ENCODE results near the gene ESR1.
"Not testable (repeated sequence)": the region's sequence is repeated elsewhere in the genome, so short reads cannot be mapped to it uniquely, and the experiment has no call there.

ESR1 gene

GRCh38 chr6:151814614-151815013 lies 7.1 kb downstream of the ESR1 start:
- DNase-seq: no peak

- no peak for DNase-seq
These were observed 15.0 kb downstream of the ESR1 start for GRCh38 chr6:151822252-151823111.

GRCh38 chr6:151826517-151827142 lies 19.1 kb downstream of the ESR1 start:
- no peak for DNase-seq

GRCh38 chr6:151832710-151833109 lies 25.2 kb downstream of the ESR1 start:
- no peak for DNase-seq

- DNase-seq: no peak
These were observed 27.9 kb downstream of the ESR1 start for GRCh38 chr6:151835396-151835795.

- DNase-seq: no peak
These were observed 29.7 kb downstream of the ESR1 start for GRCh38 chr6:151837223-151837622.

GRCh38 chr6:151842816-151843215 lies 35.3 kb downstream of the ESR1 start:
- no peak for DNase-seq

- DNase-seq: peak; percentile 28
These were observed 39.6 kb downstream of the ESR1 start for GRCh38 chr6:151847064-151847463.

GRCh38 chr6:151850479-151851003 lies 43.1 kb downstream of the ESR1 start:
- no peak for DNase-seq

GRCh38 chr6:151858294-151858693 lies 50.8 kb downstream of the ESR1 start:
- DNase-seq: no peak

- DNase-seq: no peak
These were observed 55.0 kb downstream of the ESR1 start for GRCh38 chr6:151862461-151862860.

- DNase-seq: not testable (repeated sequence)
These were observed 59.9 kb downstream of the ESR1 start for GRCh38 chr6:151867361-151867869.

- DNase-seq: no peak
These were observed 61.9 kb downstream of the ESR1 start for GRCh38 chr6:151869345-151869744.

- DNase-seq: no peak
These were observed 62.3 kb downstream of the ESR1 start for GRCh38 chr6:151869787-151870186.

- DNase-seq: no peak
These were observed 62.9 kb downstream of the ESR1 start for GRCh38 chr6:151870375-151870774.

- no peak for DNase-seq
These were observed 68.0 kb downstream of the ESR1 start for GRCh38 chr6:151875524-151875923.

GRCh38 chr6:151876122-151876521 lies 68.6 kb downstream of the ESR1 start:
- no peak for DNase-seq

- no peak for DNase-seq
These were observed 70.0 kb downstream of the ESR1 start for GRCh38 chr6:151877458-151877857.

GRCh38 chr6:151881231-151881630 lies 73.7 kb downstream of the ESR1 start:
- no peak for DNase-seq

GRCh38 chr6:151882206-151882605 lies 74.7 kb downstream of the ESR1 start:
- DNase-seq: no peak

GRCh38 chr6:151885234-151885633 lies 77.8 kb downstream of the ESR1 start:
- no peak for DNase-seq

GRCh38 chr6:151891524-151891923 lies 84.0 kb downstream of the ESR1 start:
- no peak for DNase-seq

- not testable (repeated sequence) for DNase-seq
These were observed 86.9 kb downstream of the ESR1 start for GRCh38 chr6:151894426-151894825.

- DNase-seq: not testable (repeated sequence)
These were observed 91.7 kb downstream of the ESR1 start for GRCh38 chr6:151899221-151899620.
